ENCODE results near the gene CEP72. TPM values are rescaled to one million over a fixed set of nuclear protein-coding genes. Genes with fewer than 3 reads are reported as not detected.

The CEP72 gene
- polyA plus RNA-seq, 1 of the 3 experiments (the other 2 are of a cell fraction) = 4.4 TPM

DNA sequence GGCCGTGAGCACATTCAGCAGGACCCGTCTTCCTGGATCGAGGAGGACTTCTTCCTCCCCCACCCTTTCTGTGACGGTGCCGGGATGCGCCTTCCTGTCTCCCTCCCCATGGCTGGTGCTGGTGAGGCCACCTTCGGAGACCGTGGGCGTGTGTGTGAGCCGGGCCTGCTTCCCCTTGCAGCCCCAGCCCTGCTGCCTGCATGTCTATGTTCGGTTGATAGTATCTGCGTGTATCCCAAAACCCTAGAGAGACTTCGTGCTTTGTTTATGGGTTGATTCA, 12.8 kb downstream of the CEP72 start:
- ChIA-PET POLR2A (no interaction called here), CTCF (no interaction called here)
- no peak for TF ChIP-seq MEF2A (IDR thresholded peaks at IDR 0.05; ENCODE audit: borderline replicate concordance, low read depth)
- TF ChIP-seq RAD21 (IDR thresholded peaks at IDR 0.05; ENCODE audit: low read length) = no peak
- no peak for TF ChIP-seq NRF1 (IDR thresholded peaks at IDR 0.05; ENCODE audit: low read depth, low read length)
- TF ChIP-seq, protein P1, sequence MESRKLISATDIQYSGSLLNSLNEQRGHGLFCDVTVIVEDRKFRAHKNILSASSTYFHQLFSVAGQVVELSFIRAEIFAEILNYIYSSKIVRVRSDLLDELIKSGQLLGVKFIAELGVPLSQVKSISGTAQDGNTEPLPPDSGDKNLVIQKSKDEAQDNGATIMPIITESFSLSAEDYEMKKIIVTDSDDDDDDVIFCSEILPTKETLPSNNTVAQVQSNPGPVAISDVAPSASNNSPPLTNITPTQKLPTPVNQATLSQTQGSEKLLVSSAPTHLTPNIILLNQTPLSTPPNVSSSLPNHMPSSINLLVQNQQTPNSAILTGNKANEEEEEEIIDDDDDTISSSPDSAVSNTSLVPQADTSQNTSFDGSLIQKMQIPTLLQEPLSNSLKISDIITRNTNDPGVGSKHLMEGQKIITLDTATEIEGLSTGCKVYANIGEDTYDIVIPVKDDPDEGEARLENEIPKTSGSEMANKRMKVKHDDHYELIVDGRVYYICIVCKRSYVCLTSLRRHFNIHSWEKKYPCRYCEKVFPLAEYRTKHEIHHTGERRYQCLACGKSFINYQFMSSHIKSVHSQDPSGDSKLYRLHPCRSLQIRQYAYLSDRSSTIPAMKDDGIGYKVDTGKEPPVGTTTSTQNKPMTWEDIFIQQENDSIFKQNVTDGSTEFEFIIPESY (IDR thresholded peaks at IDR 0.05; ENCODE audit: borderline replicate concordance, low read depth) = no peak
- TF ChIP-seq, protein P2, sequence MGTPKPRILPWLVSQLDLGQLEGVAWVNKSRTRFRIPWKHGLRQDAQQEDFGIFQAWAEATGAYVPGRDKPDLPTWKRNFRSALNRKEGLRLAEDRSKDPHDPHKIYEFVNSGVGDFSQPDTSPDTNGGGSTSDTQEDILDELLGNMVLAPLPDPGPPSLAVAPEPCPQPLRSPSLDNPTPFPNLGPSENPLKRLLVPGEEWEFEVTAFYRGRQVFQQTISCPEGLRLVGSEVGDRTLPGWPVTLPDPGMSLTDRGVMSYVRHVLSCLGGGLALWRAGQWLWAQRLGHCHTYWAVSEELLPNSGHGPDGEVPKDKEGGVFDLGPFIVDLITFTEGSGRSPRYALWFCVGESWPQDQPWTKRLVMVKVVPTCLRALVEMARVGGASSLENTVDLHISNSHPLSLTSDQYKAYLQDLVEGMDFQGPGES (IDR thresholded peaks at IDR 0.05; ENCODE audit: low read depth, low read length) = no peak
- TF ChIP-seq EZH2phosphoT487 (IDR thresholded peaks at IDR 0.05; ENCODE audit: borderline replicate concordance, low read depth) = no peak
- TF ChIP-seq TEAD4 (IDR thresholded peaks at IDR 0.05; ENCODE audit: borderline replicate concordance, insufficient read depth) = no peak
- no peak for TF ChIP-seq SMC3 (IDR thresholded peaks at IDR 0.05; ENCODE audit: low read depth, low read length)
- TF ChIP-seq MXI1 (IDR thresholded peaks at IDR 0.05; ENCODE audit: low read depth, low read length) = no peak
- no peak for TF ChIP-seq EP300 (IDR thresholded peaks at IDR 0.05; ENCODE audit: borderline replicate concordance in 1 of 2, low read depth in 1 of 2, low read length in 1 of 2)
- no peak for TF ChIP-seq FOXM1 (IDR thresholded peaks at IDR 0.05; ENCODE audit: low read depth)
- no peak for TF ChIP-seq YY1 (IDR thresholded peaks at IDR 0.05; ENCODE audit: low read depth)
- TF ChIP-seq, protein P3, sequence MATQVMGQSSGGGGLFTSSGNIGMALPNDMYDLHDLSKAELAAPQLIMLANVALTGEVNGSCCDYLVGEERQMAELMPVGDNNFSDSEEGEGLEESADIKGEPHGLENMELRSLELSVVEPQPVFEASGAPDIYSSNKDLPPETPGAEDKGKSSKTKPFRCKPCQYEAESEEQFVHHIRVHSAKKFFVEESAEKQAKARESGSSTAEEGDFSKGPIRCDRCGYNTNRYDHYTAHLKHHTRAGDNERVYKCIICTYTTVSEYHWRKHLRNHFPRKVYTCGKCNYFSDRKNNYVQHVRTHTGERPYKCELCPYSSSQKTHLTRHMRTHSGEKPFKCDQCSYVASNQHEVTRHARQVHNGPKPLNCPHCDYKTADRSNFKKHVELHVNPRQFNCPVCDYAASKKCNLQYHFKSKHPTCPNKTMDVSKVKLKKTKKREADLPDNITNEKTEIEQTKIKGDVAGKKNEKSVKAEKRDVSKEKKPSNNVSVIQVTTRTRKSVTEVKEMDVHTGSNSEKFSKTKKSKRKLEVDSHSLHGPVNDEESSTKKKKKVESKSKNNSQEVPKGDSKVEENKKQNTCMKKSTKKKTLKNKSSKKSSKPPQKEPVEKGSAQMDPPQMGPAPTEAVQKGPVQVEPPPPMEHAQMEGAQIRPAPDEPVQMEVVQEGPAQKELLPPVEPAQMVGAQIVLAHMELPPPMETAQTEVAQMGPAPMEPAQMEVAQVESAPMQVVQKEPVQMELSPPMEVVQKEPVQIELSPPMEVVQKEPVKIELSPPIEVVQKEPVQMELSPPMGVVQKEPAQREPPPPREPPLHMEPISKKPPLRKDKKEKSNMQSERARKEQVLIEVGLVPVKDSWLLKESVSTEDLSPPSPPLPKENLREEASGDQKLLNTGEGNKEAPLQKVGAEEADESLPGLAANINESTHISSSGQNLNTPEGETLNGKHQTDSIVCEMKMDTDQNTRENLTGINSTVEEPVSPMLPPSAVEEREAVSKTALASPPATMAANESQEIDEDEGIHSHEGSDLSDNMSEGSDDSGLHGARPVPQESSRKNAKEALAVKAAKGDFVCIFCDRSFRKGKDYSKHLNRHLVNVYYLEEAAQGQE (IDR thresholded peaks at IDR 0.05; ENCODE audit: low read depth, low read length) = no peak
- no peak for TF ChIP-seq TCF12 (IDR thresholded peaks at IDR 0.05)
- TF ChIP-seq GATA2 (CRISPR knock-in tag; IDR thresholded peaks at IDR 0.05) = no peak
- TF ChIP-seq GABPA (IDR thresholded peaks at IDR 0.05; ENCODE audit: low read depth) = no peak
- TF ChIP-seq, protein P4, sequence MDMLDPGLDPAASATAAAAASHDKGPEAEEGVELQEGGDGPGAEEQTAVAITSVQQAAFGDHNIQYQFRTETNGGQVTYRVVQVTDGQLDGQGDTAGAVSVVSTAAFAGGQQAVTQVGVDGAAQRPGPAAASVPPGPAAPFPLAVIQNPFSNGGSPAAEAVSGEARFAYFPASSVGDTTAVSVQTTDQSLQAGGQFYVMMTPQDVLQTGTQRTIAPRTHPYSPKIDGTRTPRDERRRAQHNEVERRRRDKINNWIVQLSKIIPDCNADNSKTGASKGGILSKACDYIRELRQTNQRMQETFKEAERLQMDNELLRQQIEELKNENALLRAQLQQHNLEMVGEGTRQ (IDR thresholded peaks at IDR 0.05; ENCODE audit: borderline replicate concordance, low read depth, low read length) = no peak
- no peak for TF ChIP-seq FOSL2 (IDR thresholded peaks at IDR 0.05; ENCODE audit: borderline replicate concordance, low read depth)

More for the DNA sequence above, 12.8 kb downstream of the CEP72 start:
- H3K9me3 ChIP-seq = no peaks in the 10 kb centered on the region
- no peaks in the 10 kb centered on the region for H3F3A ChIP-seq (replicated peaks; ENCODE audit: insufficient read depth)
- H3K36me3 ChIP-seq (replicated peaks in 1 of 2; ENCODE audit: control insufficient read depth in 1 of 2, insufficient read depth in 2 of 2, low read length in 1 of 2) = peaks cover 0 to 15% of the 10 kb centered on the region in 2 experiments
- no peak overlapping the region for H3K4me3 ChIP-seq (ENCODE audit: low read depth in 2 of 2, low read length in 1 of 2)
- no peaks in the 10 kb centered on the region for H3K79me2 ChIP-seq (ENCODE audit: insufficient read depth)
- no peak overlapping the region for H3K27ac ChIP-seq (ENCODE audit: low read depth in 2 of 2, low read length in 1 of 2)
- H2AFZ ChIP-seq (ENCODE audit: low read depth) = no peak overlapping the region
- H3K4me1 ChIP-seq (ENCODE audit: control insufficient read depth in 1 of 2, insufficient read depth in 2 of 2, low read depth in 1 of 2, low read length in 1 of 2) = no peaks in the 10 kb centered on the region
- no peaks in the 10 kb centered on the region for H3K27me3 ChIP-seq (ENCODE audit: insufficient read depth)
- no peak overlapping the region for H3K4me2 ChIP-seq
- no peaks in the 10 kb centered on the region for H3K9me2 ChIP-seq
- DNase-seq = no peak
- WGBS (ENCODE audit: low lambda C conversion rate) = 91% methylated on average over 13 of the region's 13 CpGs
- H4K20me1 ChIP-seq (ENCODE audit: insufficient read depth) = no peaks in the 10 kb centered on the region
- H3K9ac ChIP-seq = no peak overlapping the region

Data from SK-N-SH (cell line).